H1 (cell line): Measurements from ENCODE around the gene VSTM2B. TPM values are rescaled to one million over a fixed set of nuclear protein-coding genes. Genes with fewer than 3 reads are reported as not detected.

Experiments used
- CTCF ChIA-PET: fragments of 300-600 bp; sonication (Branson Sonifier 250); formaldehyde crosslinking; loops from one replicate; lab custom pipeline; 2021; ENCODE audit not compliant: partially characterized antibody; lab: Charles Lee
- POLR2A ChIA-PET: fragments of 300-600 bp; sonication (Branson Sonifier 250); formaldehyde crosslinking; loops from one replicate; lab custom pipeline; 2021; ENCODE audit warnings: inconsistent platforms; ENCODE audit not compliant: partially characterized antibody; lab: Charles Lee
- DNase-seq, 2 experiments: peaks; one replicate each; pipeline versions ENCODE4 v3.0.0 to v3.0.0-alpha.2; 2010 to 2022; ENCODE audit warnings: low spot score in 2 of 2, low read depth in 1 of 2, mixed read lengths in 1 of 2
- FAIRE-seq: peaks from 2 replicates; lab custom pipeline; 2011; peaks lifted over from hg19 to GRCh38; lab: Jason Lieb, UNC
- H2AFZ ChIP-seq: 2 replicates; pipeline ENCODE4 v1.8.1; 2012; ENCODE audit warnings: low read length, inconsistent platforms
- H2AK5ac ChIP-seq: 2 replicates; pipeline ENCODE4 v1.6.1; 2013; ENCODE audit warnings: low read depth, low read length
- H2BK120ac ChIP-seq: replicated peaks from 2 replicates; pipeline ENCODE3; 2013; ENCODE audit warnings: low read depth, low read length, inconsistent platforms
- H2BK12ac ChIP-seq: 2 replicates; pipeline ENCODE4 v1.6.1; 2013; ENCODE audit warnings: low read depth, low read length
- H2BK15ac ChIP-seq: 2 replicates; pipeline ENCODE4 v1.6.1; 2013; ENCODE audit warnings: low read length
- H2BK20ac ChIP-seq: 2 replicates; pipeline ENCODE4 v1.6.1; 2013; ENCODE audit warnings: low read length
- H2BK5ac ChIP-seq: 2 replicates; pipeline ENCODE4 v1.6.1; 2013; ENCODE audit warnings: low read depth, low read length
- H3K14ac ChIP-seq: 2 replicates; pipeline ENCODE4 v1.6.1; 2013; ENCODE audit warnings: inconsistent platforms; ENCODE audit not compliant: insufficient read length
- H3K18ac ChIP-seq: 2 replicates; pipeline ENCODE4 v1.6.1; 2013; ENCODE audit warnings: low read length; ENCODE audit errors: extremely low read depth
- H3K23ac ChIP-seq: 2 replicates; pipeline ENCODE4 v1.6.1; 2013; ENCODE audit warnings: inconsistent platforms; ENCODE audit not compliant: insufficient read length
- H3K23me2 ChIP-seq: 2 replicates; pipeline ENCODE4 v1.6.1; 2013; ENCODE audit warnings: low read depth, low read length
- H3K27ac ChIP-seq: 2 replicates; pipeline ENCODE4 v1.6.1; 2011; ENCODE audit warnings: low read depth, low read length, inconsistent platforms
- H3K27me3 ChIP-seq, 4 experiments: replicated peaks in 1 of 4; 1 replicate in 1 of 4; 2 replicates in 3 of 4; pipeline versions ENCODE4 v1.6.1 to v1.8.1; 2011 to 2013; ENCODE audit warnings: low read length in 3 of 4, mild to moderate bottlenecking in 3 of 4, inconsistent platforms in 2 of 4, mixed read lengths in 2 of 4, moderate library complexity in 1 of 4; ENCODE audit not compliant: control insufficient read depth in 3 of 4, insufficient read depth in 3 of 4; ENCODE audit errors: extremely low read depth in 1 of 4
- H3K36me3 ChIP-seq, 4 experiments: 2 replicates each; pipeline versions ENCODE4 v1.6.1 to v1.8.1; 2011 to 2013; ENCODE audit warnings: mild to moderate bottlenecking in 4 of 4, low read length in 3 of 4, moderate library complexity in 2 of 4, control low read depth in 1 of 4, inconsistent platforms in 1 of 4; ENCODE audit not compliant: insufficient read depth in 4 of 4, control insufficient read depth in 2 of 4
- H3K4ac ChIP-seq: replicated peaks from 2 replicates; pipeline ENCODE3; 2013; ENCODE audit warnings: low read length, low read depth, mixed read lengths, inconsistent platforms; ENCODE audit not compliant: insufficient read length
- H3K4me1 ChIP-seq, 4 experiments: replicated peaks in 1 of 4; 1 replicate in 1 of 4; 2 replicates in 3 of 4; pipeline versions ENCODE4 v1.6.1 to v1.8.1; 2011 to 2013; ENCODE audit warnings: low read length in 3 of 4, inconsistent platforms in 2 of 4, mixed read lengths in 1 of 4; ENCODE audit not compliant: insufficient read depth in 4 of 4, control insufficient read depth in 3 of 4
- H3K4me2 ChIP-seq, 2 experiments: 2 replicates each; pipeline versions ENCODE4 v1.6.1 to v1.8.1; 2011 to 2013; ENCODE audit warnings: low read depth in 2 of 2, low read length in 2 of 2, control low read depth in 1 of 2, inconsistent platforms in 1 of 2, mild to moderate bottlenecking in 1 of 2; ENCODE audit not compliant: insufficient read depth in 1 of 2
- H3K4me3 ChIP-seq, 4 experiments: fragments of 200-600, 300-600 bp in 1 of 4; sonication (generic), shearing (Covaris generic), sonication (Bioruptor Twin) in 1 of 4; 2 replicates each; pipeline versions ENCODE4 v1.5.1 to v1.8.1; 2011 to 2016; ENCODE audit warnings: low read length in 4 of 4, low read depth in 3 of 4, control low read depth in 2 of 4, inconsistent platforms in 2 of 4, mild to moderate bottlenecking in 2 of 4, mixed read lengths in 1 of 4, moderate library complexity in 1 of 4; ENCODE audit not compliant: insufficient read depth in 2 of 4; ENCODE audit errors: extremely low read depth in 1 of 4
- H3K56ac ChIP-seq: replicated peaks from 2 replicates; pipeline ENCODE3; 2013; ENCODE audit warnings: low read depth, mild to moderate bottlenecking, mixed read lengths, low read length, inconsistent platforms; ENCODE audit not compliant: insufficient read length
- H3K79me1 ChIP-seq: 2 replicates; pipeline ENCODE4 v1.6.1; 2013; ENCODE audit warnings: low read depth, low read length, control low read depth
- H3K79me2 ChIP-seq, 2 experiments: 2 replicates each; pipeline versions ENCODE4 v1.6.1 to v1.8.1; 2012 to 2013; ENCODE audit warnings: low read length in 2 of 2, mild to moderate bottlenecking in 2 of 2, inconsistent platforms in 1 of 2; ENCODE audit not compliant: insufficient read depth in 2 of 2, control insufficient read depth in 1 of 2
- H3K9ac ChIP-seq, 4 experiments: replicated peaks in 1 of 4; 1 replicate in 1 of 4; 2 replicates in 3 of 4; pipeline versions ENCODE4 v1.6.1 to v1.8.1; 2011 to 2013; ENCODE audit warnings: low read depth in 3 of 4, low read length in 3 of 4, control low read depth in 2 of 4, mild to moderate bottlenecking in 2 of 4, moderate library complexity in 2 of 4, inconsistent platforms in 1 of 4; ENCODE audit errors: extremely low read depth in 1 of 4
- H3K9me3 ChIP-seq, 2 experiments: 2 replicates each; pipeline versions ENCODE4 v1.6.1 to v1.8.1; 2012 to 2013; ENCODE audit warnings: mild to moderate bottlenecking in 2 of 2, moderate library complexity in 2 of 2, control low read depth in 1 of 2, inconsistent platforms in 1 of 2, low read depth in 1 of 2, low read length in 1 of 2, mixed read lengths in 1 of 2; ENCODE audit not compliant: insufficient read depth in 2 of 2
- H4K20me1 ChIP-seq, 2 experiments: replicated peaks in 1 of 2; 2 replicates each; pipeline versions ENCODE3 to v1.8.1; 2011 to 2013; ENCODE audit warnings: inconsistent platforms in 2 of 2, low read length in 2 of 2, mild to moderate bottlenecking in 1 of 2; ENCODE audit not compliant: insufficient read depth in 2 of 2, control insufficient read depth in 1 of 2
- H4K5ac ChIP-seq: 2 replicates; pipeline ENCODE4 v1.6.1; 2013; ENCODE audit warnings: low read length, low read depth, mixed read lengths, inconsistent platforms; ENCODE audit not compliant: insufficient read length
- H4K8ac ChIP-seq: 2 replicates; pipeline ENCODE4 v1.8.0; 2013; ENCODE audit warnings: mild to moderate bottlenecking, moderate library complexity, low read length, inconsistent platforms; ENCODE audit not compliant: insufficient read depth; ENCODE audit errors: extremely low read depth
- H4K91ac ChIP-seq: replicated peaks from 2 replicates; pipeline ENCODE3; 2013; ENCODE audit warnings: low read length, mixed read lengths, inconsistent platforms; ENCODE audit not compliant: insufficient read length
- TEAD4 ChIP-seq: IDR thresholded peaks from 2 replicates; pipeline ENCODE4 v1.6.1; 2012; ENCODE audit warnings: low read depth, low read length, inconsistent platforms, mixed read lengths
- WGBS, 2 experiments: shearing (Covaris generic) in 1 of 2; methylation state at CpG; one replicate each; pipeline versions ENCODE4 v1.1.6 to v1.1.7; 2013 to 2015; ENCODE audit warnings: low lambda C conversion rate in 2 of 2, mixed read lengths in 2 of 2, inconsistent platforms in 1 of 2, low coverage in 1 of 2, missing lambda C conversion rate in 1 of 2; ENCODE audit not compliant: insufficient replicate concordance in 2 of 2, insufficient coverage in 1 of 2, insufficient read length in 1 of 2; ENCODE audit errors: extremely low coverage in 1 of 2, missing lambda C conversion rate in 1 of 2; 5-methylcytosine and 5-hydroxymethylcytosine counted together
- polyA plus RNA-seq, 7 experiments: library from polyadenylated mRNA; depleted of rRNA in 3 of 7; stranded (reverse) in 5 of 7; unstranded in 2 of 7; fragments of >200 nt in 5 of 7; fragments of 200-250 nt in 2 of 7; gene quantifications; 1 replicate in 5 of 7; 2 replicates in 1 of 7; 4 replicates in 1 of 7; pipeline versions ENCODE4 v1.2.1 to v1.2.3, GENCODE V29; 2011 to 2013; ENCODE audit warnings: missing spikeins in 2 of 7, mixed read lengths in 2 of 7
- total RNA-seq: library from RNA; stranded (reverse); fragmentation: NEBNext Ultra II Directional; extraction: Animal tissue kit (Norgen Biotek cat#: 25700); gene quantifications from 2 replicates; pipeline ENCODE4 v1.2.1, GENCODE V29; 2021

VSTM2B gene
- total and polyA plus RNA-seq, 2 of the 8 experiments (the other 6 are each of a cell fraction or from before 2014, with no cell fraction given): 0.82 to 1.5 TPM

DNA sequence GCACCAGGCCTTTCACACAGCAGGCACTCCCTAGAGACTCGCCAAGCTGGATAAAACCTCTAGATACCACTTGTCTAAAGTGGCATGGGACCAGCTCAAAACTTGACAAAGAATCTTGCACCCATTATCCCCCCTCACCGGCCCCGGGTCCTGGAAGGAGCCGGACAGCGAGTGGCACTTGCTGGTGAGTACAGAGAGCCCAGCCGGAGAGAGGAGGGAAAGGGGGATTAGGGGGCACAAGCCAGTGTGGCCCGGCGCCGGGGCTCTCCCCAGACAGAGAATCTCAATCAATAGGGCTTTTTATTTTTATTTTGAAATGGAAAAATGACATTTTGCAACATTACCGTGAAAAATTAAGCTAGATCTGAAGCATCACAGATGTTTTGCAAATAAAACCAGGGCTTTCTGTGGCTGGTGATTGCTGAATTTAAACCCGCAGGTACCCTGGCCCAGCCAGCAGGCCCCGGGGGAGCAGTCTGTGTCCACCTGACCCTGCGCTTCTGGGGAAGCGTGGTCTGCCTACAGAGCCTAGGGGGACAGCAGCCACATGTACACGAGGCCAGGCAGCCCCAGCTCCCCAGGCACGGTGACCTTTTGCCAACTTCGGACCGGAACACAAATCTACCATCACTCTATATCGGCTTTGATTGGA is 10.0 kb upstream of the VSTM2B start:
- TF ChIP-seq TEAD4: no peak
- TF ChIP-seq, all 59 proteins: peak for 0
- Histone ChIP-seq H3K27ac (no peak overlapping the region), H2AFZ (no peak overlapping the region), H4K5ac (no peak overlapping the region), H3K36me3 (no peaks in the 10 kb centered on the region), H3K79me2 (no peaks in the 10 kb centered on the region), H3K4me3 (no peak overlapping the region), H3K56ac (no peak overlapping the region), H2BK120ac (no peak overlapping the region), H2BK5ac (no peak overlapping the region), H2BK12ac (no peak overlapping the region), H3K4ac (no peak overlapping the region), H3K18ac (no peak overlapping the region), H2BK15ac (no peak overlapping the region), H3K4me1 (peaks cover 0 to under 1% (median 0%) of the 10 kb centered on the region in 4 experiments; a peak in 1 of 7 replicates), H4K91ac (no peak overlapping the region), H3K4me2 (no peak overlapping the region), H3K9me3 (no peaks in the 10 kb centered on the region), H2BK20ac (no peak overlapping the region), H3K23ac (no peak overlapping the region), H4K20me1 (no peaks in the 10 kb centered on the region), H3K79me1 (no peaks in the 10 kb centered on the region), H2AK5ac (no peak overlapping the region), H3K23me2 (peaks cover 4% of the 10 kb centered on the region; the same call in 1 of the 2 replicates), H3K27me3 (no peaks in the 10 kb centered on the region; a peak in 2 of 7 replicates), H3K14ac (no peak overlapping the region), H3K9ac (no peak overlapping the region), H4K8ac (no peak overlapping the region)
- FAIRE-seq (no peak), DNase-seq (no peak)
- ChIA-PET CTCF (interaction anchor here (0.5 to 1.8 kb wide), 6 partner anchors 9 to 229 kb away, joined by 3 to 7 read pairs (median 4); no protein-coding TSS in a partner anchor), POLR2A (interaction anchor here (1.1 kb wide), 1 partner anchor 10 kb away, joined by 3 read pairs; the partner anchor contains the start of gene VSTM2B)
- WGBS, 2 experiments: 88% methylated on average over 17 of the region's 19 CpGs; no CpG with 5 or more reads in 1 of the 2 experiments
